ENCODE data around the gene ACCS.

The ACCS gene

GRCh38 chr11:44046182-44046581 is 19.9 kb upstream of the ACCS start:
- no peak for FAIRE-seq

GRCh38 chr11:44047298-44047697 is 18.8 kb upstream of the ACCS start:
- no peak for FAIRE-seq

GRCh38 chr11:44047931-44048431 is 18.1 kb upstream of the ACCS start, which contains the start of gene ACCSL:
ACCSL (plus strand) TSS chr11:44047981; CDS start chr11:44048037, 56 bp downstream.
- no peak for FAIRE-seq

- FAIRE-seq: no peak
These were observed 16.2 kb upstream of the ACCS start for GRCh38 chr11:44049832-44050231.

- no peak for FAIRE-seq
These were observed 14.9 kb upstream of the ACCS start for GRCh38 chr11:44051171-44051570.

- FAIRE-seq: no peak
These were observed 8.7 kb upstream of the ACCS start for GRCh38 chr11:44057340-44057739.

GRCh38 chr11:44058275-44058674 is 7.8 kb upstream of the ACCS start:
- FAIRE-seq: no peak

GRCh38 chr11:44065161-44065661 is 859 bp upstream of the ACCS start:
- FAIRE-seq: no peak

GRCh38 chr11:44066732-44067141 is 667 bp downstream of the ACCS start:
- FAIRE-seq: no peak

- no peak for FAIRE-seq
These were observed 1.2 kb downstream of the ACCS start for GRCh38 chr11:44067266-44067665.

GRCh38 chr11:44068180-44068579 is 2.1 kb downstream of the ACCS start:
- no peak for FAIRE-seq

GRCh38 chr11:44071157-44071556 is 5.1 kb downstream of the ACCS start:
- no peak for FAIRE-seq

GRCh38 chr11:44072757-44073658 is 6.9 kb downstream of the ACCS start:
- no peak for FAIRE-seq

- FAIRE-seq: no peak
These were observed 12.7 kb downstream of the ACCS start for GRCh38 chr11:44078794-44079193.

GRCh38 chr11:44079376-44079775 is 13.3 kb downstream of the ACCS start:
- FAIRE-seq: no peak

- no peak for FAIRE-seq
These were observed 14.9 kb downstream of the ACCS start for GRCh38 chr11:44080951-44081350.

GRCh38 chr11:44082645-44083044 is 16.6 kb downstream of the ACCS start:
- no peak for FAIRE-seq

GRCh38 chr11:44083433-44083832 is 17.4 kb downstream of the ACCS start:
- FAIRE-seq: no peak

- no peak for FAIRE-seq
These were observed 17.8 kb downstream of the ACCS start for GRCh38 chr11:44083906-44084305.

- FAIRE-seq: no peak
These were observed 19.3 kb downstream of the ACCS start for GRCh38 chr11:44085330-44085729.

- no peak for FAIRE-seq
These were observed 22.3 kb downstream of the ACCS start for GRCh38 chr11:44088377-44088776.

GRCh38 chr11:44088871-44089270 is 22.8 kb downstream of the ACCS start:
- no peak for FAIRE-seq

- FAIRE-seq: no peak
These were observed 24.5 kb downstream of the ACCS start for GRCh38 chr11:44090539-44090938.

- FAIRE-seq: no peak
These were observed 28.3 kb downstream of the ACCS start for GRCh38 chr11:44094260-44094868.

Data from colon (tissue), 2 donors.